Hepatocyte (in vitro differentiated cells): Measurements from ENCODE around the gene OSBPL3. TPM values are rescaled to one million over a fixed set of nuclear protein-coding genes. Genes with fewer than 3 reads are reported as not detected.
"Not testable (repeated sequence)": the region's sequence is repeated elsewhere in the genome, so short reads cannot be mapped to it uniquely, and the experiment has no call there.

ENCODE experiments used
- DNase-seq: peaks from one replicate; pipeline ENCODE4 v3.0.0-alpha.2; 2016; ENCODE audit warnings: low spot score
- H2AFZ ChIP-seq: fragments of 200-600 bp; sonication (generic); 2 replicates; pipeline ENCODE4 v1.6.0; 2016; ENCODE audit warnings: antibody characterized with exemption, mild to moderate bottlenecking
- H3K27ac ChIP-seq: fragments of 200-600 bp; sonication (generic); 2 replicates; pipeline ENCODE4 v1.5.1; 2016; ENCODE audit warnings: mild to moderate bottlenecking
- H3K27me3 ChIP-seq: fragments of 200-600 bp; sonication (generic); 2 replicates; pipeline ENCODE4 v1.6.1; 2016
- H3K36me3 ChIP-seq: fragments of 200-600 bp; sonication (generic); replicated peaks from 2 replicates; pipeline ENCODE4 v1.5.1; 2016; ENCODE audit warnings: low read depth; ENCODE audit not compliant: insufficient read depth
- H3K4me1 ChIP-seq: fragments of 200-600 bp; sonication (generic); 2 replicates; pipeline ENCODE4 v1.5.1; 2016; ENCODE audit warnings: mild to moderate bottlenecking, moderate library complexity; ENCODE audit not compliant: insufficient read depth
- H3K4me2 ChIP-seq: fragments of 200-600 bp; sonication (generic); 2 replicates; pipeline ENCODE4 v1.6.0; 2016
- H3K4me3 ChIP-seq: fragments of 200-600 bp; sonication (generic); 2 replicates; pipeline ENCODE4 v1.5.1; 2016; ENCODE audit warnings: mild to moderate bottlenecking
- H3K79me2 ChIP-seq: fragments of 200-600 bp; sonication (generic); 2 replicates; pipeline ENCODE4 v1.6.0; 2017; ENCODE audit warnings: mild to moderate bottlenecking
- H3K9me2 ChIP-seq: fragments of 200-600 bp; sonication (generic); replicated peaks from 2 replicates; pipeline ENCODE4 v1.6.0; 2017; ENCODE audit warnings: mild to moderate bottlenecking; ENCODE audit not compliant: insufficient read depth
- H3K9me3 ChIP-seq: fragments of 200-600 bp; sonication (generic); 2 replicates; pipeline ENCODE4 v1.5.1; 2016; ENCODE audit warnings: low read depth, mild to moderate bottlenecking
- H4K20me1 ChIP-seq: fragments of 200-600 bp; sonication (generic); 2 replicates; pipeline ENCODE4 v1.6.0; 2016; ENCODE audit warnings: mild to moderate bottlenecking; ENCODE audit not compliant: insufficient read depth, poor library complexity, severe bottlenecking
- EZH2 ChIP-seq: fragments of 200-600 bp; sonication (generic); IDR thresholded peaks from 2 replicates; pipeline ENCODE4 v1.6.1; 2016; ENCODE audit warnings: antibody characterized with exemption, mild to moderate bottlenecking, borderline replicate concordance
- EZH2phosphoT487 ChIP-seq: fragments of 200-600 bp; sonication (generic); IDR thresholded peaks from one replicate; pipeline ENCODE4 v1.6.1; 2018; ENCODE audit warnings: antibody characterized with exemption, mild to moderate bottlenecking, low read depth, moderate library complexity; ENCODE audit not compliant: unreplicated experiment, severe bottlenecking
- WGBS: methylation state at CpG from one replicate; pipeline ENCODE4 v1.1.6; 2016; ENCODE audit warnings: low lambda C conversion rate; ENCODE audit errors: missing lambda C conversion rate; 5-methylcytosine and 5-hydroxymethylcytosine counted together
- polyA plus RNA-seq: library from polyadenylated mRNA; unstranded; fragments of >200 nt; fragmentation: Nextera tagmentation; extraction: Ambion mirVana; gene quantifications from 2 replicates; pipeline ENCODE4 v1.2.1, GENCODE V29; 2016
- total RNA-seq: library from RNA; depleted of rRNA; stranded (reverse); fragments of >200 nt; gene quantifications from 2 replicates; pipeline ENCODE4 v1.2.3, GENCODE V29; 2014
- TF ChIP-seq, protein P1 (sequence below): fragments of 200-600 bp; sonication (generic); IDR thresholded peaks from 2 replicates; pipeline ENCODE4 v1.5.1; 2016; ENCODE audit warnings: antibody characterized with exemption, mild to moderate bottlenecking; ENCODE audit not compliant: poor library complexity

Gene OSBPL3
- total and polyA plus RNA-seq, 2 experiments from 2014 or later, result 11.4 to 18.0 TPM

GRCh38 chr7:24908166-24908565 lies 71.8 kb downstream of the OSBPL3 start:
- Histone ChIP-seq H3K4me2 (no peak overlapping the region), H4K20me1 (no peaks in the 10 kb centered on the region), H2AFZ (no peak overlapping the region), H3K36me3 (no peaks in the 10 kb centered on the region), H3K9me3 (no peaks in the 10 kb centered on the region), H3K9me2 (no peaks in the 10 kb centered on the region), H3K4me3 (no peak overlapping the region), H3K79me2 (peaks cover 14% of the 10 kb centered on the region), H3K27ac (peak overlapping the region; percentile 15), H3K4me1 (peaks cover 4% of the 10 kb centered on the region), H3K27me3 (no peaks in the 10 kb centered on the region)
- 83% methylated on average over 3 of the region's 3 CpGs for WGBS
- TF ChIP-seq, protein P1, sequence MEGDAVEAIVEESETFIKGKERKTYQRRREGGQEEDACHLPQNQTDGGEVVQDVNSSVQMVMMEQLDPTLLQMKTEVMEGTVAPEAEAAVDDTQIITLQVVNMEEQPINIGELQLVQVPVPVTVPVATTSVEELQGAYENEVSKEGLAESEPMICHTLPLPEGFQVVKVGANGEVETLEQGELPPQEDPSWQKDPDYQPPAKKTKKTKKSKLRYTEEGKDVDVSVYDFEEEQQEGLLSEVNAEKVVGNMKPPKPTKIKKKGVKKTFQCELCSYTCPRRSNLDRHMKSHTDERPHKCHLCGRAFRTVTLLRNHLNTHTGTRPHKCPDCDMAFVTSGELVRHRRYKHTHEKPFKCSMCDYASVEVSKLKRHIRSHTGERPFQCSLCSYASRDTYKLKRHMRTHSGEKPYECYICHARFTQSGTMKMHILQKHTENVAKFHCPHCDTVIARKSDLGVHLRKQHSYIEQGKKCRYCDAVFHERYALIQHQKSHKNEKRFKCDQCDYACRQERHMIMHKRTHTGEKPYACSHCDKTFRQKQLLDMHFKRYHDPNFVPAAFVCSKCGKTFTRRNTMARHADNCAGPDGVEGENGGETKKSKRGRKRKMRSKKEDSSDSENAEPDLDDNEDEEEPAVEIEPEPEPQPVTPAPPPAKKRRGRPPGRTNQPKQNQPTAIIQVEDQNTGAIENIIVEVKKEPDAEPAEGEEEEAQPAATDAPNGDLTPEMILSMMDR, result no peak
- no peak for TF ChIP-seq EZH2phosphoT487
- TF ChIP-seq EZH2, result no peak
- no peak for DNase-seq

- WGBS, result 82% methylated on average over 7 of the region's 7 CpGs
- Histone ChIP-seq H3K36me3 (no peaks in the 10 kb centered on the region), H2AFZ (no peak overlapping the region), H3K27me3 (no peaks in the 10 kb centered on the region), H3K4me2 (no peak overlapping the region), H4K20me1 (no peaks in the 10 kb centered on the region), H3K79me2 (peaks cover 19% of the 10 kb centered on the region), H3K4me1 (peaks cover 4% of the 10 kb centered on the region), H3K27ac (peak overlapping the region; percentile 15), H3K9me2 (no peaks in the 10 kb centered on the region), H3K9me3 (no peaks in the 10 kb centered on the region), H3K4me3 (no peak overlapping the region)
- DNase-seq, result no peak
- TF ChIP-seq, protein P1, result no peak
- no peak for TF ChIP-seq EZH2phosphoT487
- TF ChIP-seq EZH2, result no peak
Measured at GRCh38 chr7:24907311-24907886, 72.6 kb downstream of the OSBPL3 start.

- H3K79me2 ChIP-seq, result peaks cover 28% of the 10 kb centered on the region
- no peak for DNase-seq
- H3K27me3 ChIP-seq, result no peaks in the 10 kb centered on the region
- H3K4me2 ChIP-seq, result no peak overlapping the region
- TF ChIP-seq EZH2 (no peak), EZH2phosphoT487 (no peak)
- TF ChIP-seq, protein P1, result no peak
- no peak overlapping the region for H2AFZ ChIP-seq
- no peak overlapping the region for H3K27ac ChIP-seq
- peaks cover 4% of the 10 kb centered on the region for H3K4me1 ChIP-seq
- WGBS, result 92% methylated on average over 4 of the region's 4 CpGs
- H3K9me3 ChIP-seq, result no peaks in the 10 kb centered on the region
- no peaks in the 10 kb centered on the region for H3K9me2 ChIP-seq
- no peak overlapping the region for H3K4me3 ChIP-seq
- no peaks in the 10 kb centered on the region for H3K36me3 ChIP-seq
- no peaks in the 10 kb centered on the region for H4K20me1 ChIP-seq
Measured at GRCh38 chr7:24905996-24906770, 73.8 kb downstream of the OSBPL3 start.

DNA sequence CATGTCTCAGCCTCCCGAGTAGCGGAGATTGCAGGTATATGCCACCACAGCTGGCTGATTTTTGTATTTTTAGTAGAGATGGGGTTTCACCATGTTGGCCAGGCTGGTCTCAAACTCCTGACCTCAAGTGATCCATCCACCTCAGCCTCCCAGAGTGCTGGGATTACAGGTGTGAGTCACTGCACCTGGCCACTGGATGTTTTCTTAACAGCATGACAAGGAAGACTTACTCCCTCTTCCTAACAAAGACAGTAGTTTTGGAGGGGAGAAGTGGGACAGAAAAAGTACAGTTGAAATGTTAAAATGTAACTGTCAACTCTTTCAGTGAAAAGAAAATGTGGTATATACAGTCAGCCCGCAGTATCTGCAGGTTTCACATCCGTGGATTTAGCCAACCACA lies 76.0 kb downstream of the OSBPL3 start:
- DNase-seq, H3K27me3 ChIP-seq, H2AFZ ChIP-seq, H3K4me1 ChIP-seq, H3K36me3 ChIP-seq, H4K20me1 ChIP-seq, H3K4me2 ChIP-seq, H3K9me3 ChIP-seq, H3K4me3 ChIP-seq, H3K27ac ChIP-seq, H3K9me2 ChIP-seq: not testable (repeated sequence)
- peaks cover 30% of the 10 kb centered on the region for H3K79me2 ChIP-seq
- 98% methylated on average over 4 of the region's 4 CpGs for WGBS
